Retinal pigment epithelial cell (primary cell): ENCODE data around the gene ATRNL1.

Source experiments
- DNase-seq: peaks from one replicate; pipeline ENCODE4 v3.0.0-alpha.2; 2010; ENCODE audit warnings: low read depth
- H3K4me3 ChIP-seq: 2 replicates; pipeline ENCODE4 v1.5.1; 2011; ENCODE audit warnings: mild to moderate bottlenecking, low read length, control low read depth, moderate library complexity
- CTCF ChIP-seq: conservative IDR thresholded peaks from 2 replicates; pipeline ENCODE4 v1.5.1; 2011; ENCODE audit warnings: low read depth, low read length, control low read depth, inconsistent platforms

ATRNL1 gene

GRCh38 chr10:115829521-115830205 is 736.5 kb downstream of the ATRNL1 start:
- no peak for TF ChIP-seq CTCF
- no peak for DNase-seq
- H3K4me3 ChIP-seq = no peak overlapping the region

- no peak for DNase-seq
- TF ChIP-seq CTCF = no peak
- H3K4me3 ChIP-seq = no peak overlapping the region
These were observed 737.3 kb downstream of the ATRNL1 start for GRCh38 chr10:115830265-115830970.

- no peak overlapping the region for H3K4me3 ChIP-seq
- TF ChIP-seq CTCF = no peak
- no peak for DNase-seq
These were observed 737.9 kb downstream of the ATRNL1 start for GRCh38 chr10:115831016-115831415.

- no peak for TF ChIP-seq CTCF
- DNase-seq = no peak
- H3K4me3 ChIP-seq = no peak overlapping the region
These were observed 740.0 kb downstream of the ATRNL1 start for GRCh38 chr10:115833119-115833518.

GRCh38 chr10:115844591-115844990 is 751.4 kb downstream of the ATRNL1 start:
- no peak for TF ChIP-seq CTCF

GRCh38 chr10:115845921-115846320 is 752.8 kb downstream of the ATRNL1 start:
- TF ChIP-seq CTCF = no peak
- no peak overlapping the region for H3K4me3 ChIP-seq
- DNase-seq = no peak

More at GRCh38 chr10:115844591-115844990, 751.4 kb downstream of the ATRNL1 start:
- no peak overlapping the region for H3K4me3 ChIP-seq
- no peak for DNase-seq

- no peak for DNase-seq
- no peak for TF ChIP-seq CTCF
- no peak overlapping the region for H3K4me3 ChIP-seq
These were observed 753.4 kb downstream of the ATRNL1 start for GRCh38 chr10:115846528-115846927.
